Natural killer cell treated with Interleukin-12 subunit alpha and Interleukin-12 subunit beta and Interleukin-15 and Interleukin-18, amount 100 ng/mL, for 72 hours (primary cell): ENCODE measurements around the gene MEF2D. TPM values are rescaled to one million over a fixed set of nuclear protein-coding genes. Genes with fewer than 3 reads are reported as not detected.

ENCODE experiments used
- ATAC-seq, 2 donors: fragments of 150-1000 bp; cut with Tn5 transposase in 1 of 2; sonication (Bioruptor Pico), chemical (Tn5 transposase) in 1 of 2; 2 replicates each; pipeline ENCODE4 v1.10.0; 2021
- DNase-seq: peaks from one replicate; pipeline ENCODE4 v3.0.0; 2022; ENCODE audit warnings: low spot score
- H3K27ac Mint-ChIP-seq, 2 donors: 1 replicate in 1 of 2; 2 replicates in 1 of 2; pipeline ENCODE4 v1.8.0; 2022; ENCODE audit warnings: mixed read lengths in 2 of 2, mild to moderate bottlenecking in 1 of 2, moderate library complexity in 1 of 2
- H3K27me3 Mint-ChIP-seq, 2 donors: 1 replicate in 1 of 2; 2 replicates in 1 of 2; pipeline ENCODE4 v1.8.0; 2022; ENCODE audit warnings: mixed read lengths in 2 of 2
- H3K36me3 Mint-ChIP-seq: one replicate; pipeline ENCODE4 v1.8.0; 2022; ENCODE audit warnings: mixed read lengths
- H3K4me1 Mint-ChIP-seq, 2 donors: 1 replicate in 1 of 2; 2 replicates in 1 of 2; pipeline ENCODE4 v1.8.0; 2022; ENCODE audit warnings: low read depth in 2 of 2, mixed read lengths in 2 of 2, mild to moderate bottlenecking in 1 of 2
- H3K4me3 Mint-ChIP-seq: one replicate; pipeline ENCODE4 v1.8.0; 2022; ENCODE audit warnings: mixed read lengths
- H3K9me3 Mint-ChIP-seq: 2 replicates; pipeline ENCODE4 v1.8.0; 2022; ENCODE audit warnings: mixed read lengths
- total RNA-seq, 2 donors: library from RNA; stranded (reverse); gene quantifications; one replicate each; pipeline ENCODE4 v1.2.3, GENCODE V29; 2022

Gene MEF2D
- total RNA-seq, 2 donors from 2014 or later, result 48.1 to 62.2 TPM

DNA sequence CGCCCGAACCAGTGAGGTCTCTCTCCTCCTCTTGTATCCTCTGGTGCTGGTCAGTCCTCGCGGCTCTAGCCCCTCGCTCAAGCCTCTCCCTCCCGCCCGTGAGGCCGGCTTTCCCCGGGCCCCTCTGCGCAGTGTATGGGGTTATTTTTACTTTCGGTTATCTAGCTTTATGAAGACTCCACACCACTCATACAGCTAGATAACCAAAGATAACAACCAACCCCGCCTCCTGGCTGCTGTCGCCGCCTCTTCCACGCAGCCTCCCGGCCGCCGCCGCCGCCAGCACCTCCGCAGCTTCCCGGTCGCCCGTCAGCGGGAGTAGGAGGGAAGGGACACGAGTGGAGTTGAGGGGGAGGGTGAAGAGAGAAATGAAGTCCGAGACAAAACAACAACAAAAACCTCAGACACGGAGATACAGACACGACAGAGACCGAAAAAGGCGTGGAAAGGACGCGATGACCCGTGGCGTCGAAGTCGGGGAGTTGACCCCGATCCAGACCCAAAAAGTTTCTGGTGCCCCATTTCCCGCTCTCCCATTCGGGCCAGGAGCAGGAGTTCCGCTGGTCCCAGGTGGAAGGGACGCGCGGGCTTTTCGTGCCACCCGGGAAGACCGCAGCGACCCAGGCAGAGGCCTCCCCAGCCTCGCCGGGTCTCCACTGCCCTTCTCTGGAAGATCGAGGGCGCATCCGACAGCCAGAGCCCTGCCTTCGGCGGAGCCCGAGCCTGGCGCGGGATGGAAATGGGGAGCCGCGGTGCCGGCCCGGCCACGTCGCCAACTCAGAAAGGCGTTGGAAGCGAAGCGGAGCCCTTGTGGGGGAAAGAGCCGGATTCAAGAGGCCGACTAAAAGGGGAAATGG, 80.1 kb downstream of the MEF2D start:
- peaks cover 23 to 32% of the 10 kb centered on the region in 2 donors for H3K4me1 Mint-ChIP-seq
- H3K27ac Mint-ChIP-seq, result peak overlapping the region; percentile 78 to 91
- no peaks in the 10 kb centered on the region for H3K36me3 Mint-ChIP-seq
- DNase-seq (peak; percentile 68), ATAC-seq (peak; percentile 75 to 79)
- no peaks in the 10 kb centered on the region for H3K9me3 Mint-ChIP-seq
- H3K27me3 Mint-ChIP-seq, result peaks cover 31 to 56% of the 10 kb centered on the region in 2 donors
- H3K4me3 Mint-ChIP-seq, result peak overlapping the region; percentile 95

DNA sequence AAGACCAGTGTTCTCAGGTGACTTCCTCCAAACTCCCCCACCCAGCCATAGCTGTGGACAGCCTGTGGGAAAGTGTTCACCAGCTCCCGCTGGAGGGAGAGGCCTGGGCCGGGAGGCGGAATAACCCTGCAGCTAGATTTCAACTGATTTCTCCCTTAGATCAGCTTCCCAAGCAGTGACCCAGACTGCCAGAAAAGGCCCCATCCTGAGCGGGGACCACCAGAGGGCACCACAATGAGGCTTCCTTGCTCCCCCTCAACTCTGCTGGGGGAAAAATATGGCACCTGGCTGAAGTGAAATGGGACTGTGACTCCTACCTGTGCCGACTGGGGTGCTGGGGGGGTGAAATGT, 80.7 kb downstream of the MEF2D start:
- Mint-ChIP-seq H3K4me1 (peaks cover 23 to 32% of the 10 kb centered on the region in 2 donors), H3K9me3 (no peaks in the 10 kb centered on the region), H3K27me3 (peaks cover 30 to 60% of the 10 kb centered on the region in 2 donors), H3K36me3 (no peaks in the 10 kb centered on the region), H3K27ac (peak overlapping the region; percentile 78 to 91), H3K4me3 (peak overlapping the region; percentile 95)
- no peak for ATAC-seq
- no peak for DNase-seq

- Mint-ChIP-seq H3K36me3 (no peaks in the 10 kb centered on the region), H3K27me3 (peaks cover 26 to 54% of the 10 kb centered on the region in 2 donors)
- no peak for ATAC-seq
Measured at GRCh38 chr1:156418416-156419070, 82.0 kb downstream of the MEF2D start.

DNA sequence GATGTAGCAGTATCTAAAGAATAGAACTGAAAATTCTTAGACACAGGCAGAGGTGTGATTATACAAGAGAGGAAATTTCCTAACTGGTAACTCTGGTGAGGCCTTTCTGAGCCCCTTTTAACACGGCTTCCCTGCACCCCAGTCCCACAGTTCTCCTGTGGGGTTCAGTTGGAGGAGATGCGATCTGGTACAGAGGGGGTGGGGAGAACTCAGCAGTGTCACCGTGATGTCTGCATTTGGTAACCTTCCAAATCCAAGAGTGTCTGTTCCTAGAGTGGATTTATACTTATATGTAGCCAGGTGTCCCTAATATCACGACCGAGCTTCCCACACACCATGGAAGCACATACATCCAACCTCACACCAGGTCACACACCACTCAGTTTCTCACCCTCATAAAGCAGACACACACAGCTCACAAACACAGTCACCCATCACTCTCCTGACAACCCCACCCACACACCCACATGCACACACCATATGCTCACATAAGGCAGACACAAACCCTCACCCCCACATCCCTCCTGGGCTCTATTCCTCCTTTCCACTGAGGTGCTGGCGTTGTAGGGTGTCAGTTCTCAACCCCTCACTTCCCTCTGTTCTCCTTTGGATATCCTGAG, 83.1 kb downstream of the MEF2D start:
- H3K36me3 Mint-ChIP-seq, result no peaks in the 10 kb centered on the region
- DNase-seq (no peak), ATAC-seq (no peak)
- peaks cover 23 to 32% of the 10 kb centered on the region in 2 donors for H3K4me1 Mint-ChIP-seq
- no peak overlapping the region for H3K4me3 Mint-ChIP-seq
- no peaks in the 10 kb centered on the region for H3K9me3 Mint-ChIP-seq
- no peak overlapping the region for H3K27ac Mint-ChIP-seq
- peaks cover 24 to 44% of the 10 kb centered on the region in 2 donors for H3K27me3 Mint-ChIP-seq

More at GRCh38 chr1:156418416-156419070, 82.0 kb downstream of the MEF2D start:
- Mint-ChIP-seq H3K4me1 (peaks cover 23 to 32% of the 10 kb centered on the region in 2 donors), H3K27ac (no peak overlapping the region), H3K4me3 (no peak overlapping the region), H3K9me3 (no peaks in the 10 kb centered on the region)
- DNase-seq, result no peak

DNA sequence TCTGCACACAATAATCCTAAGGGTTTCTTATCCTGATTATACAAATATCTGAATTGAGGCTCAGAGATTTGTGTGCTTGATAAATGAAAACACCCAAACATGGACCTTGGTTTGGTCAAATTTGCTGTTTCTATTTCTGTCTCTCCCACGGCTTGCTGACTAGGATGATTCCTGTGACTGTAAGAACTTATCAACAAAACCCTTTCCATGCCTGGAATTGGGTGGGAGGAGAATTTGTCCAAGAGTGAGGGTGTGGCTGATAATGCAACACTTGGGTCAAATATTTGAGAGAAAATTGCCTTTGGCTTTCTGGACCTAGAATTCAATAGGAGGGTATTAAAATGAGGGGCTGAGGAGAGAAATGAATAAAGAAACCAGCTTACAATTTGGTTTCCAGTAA, 83.6 kb downstream of the MEF2D start:
- DNase-seq (no peak), ATAC-seq (no peak)
- Mint-ChIP-seq H3K9me3 (no peaks in the 10 kb centered on the region), H3K36me3 (no peaks in the 10 kb centered on the region), H3K27me3 (peaks cover 24 to 41% of the 10 kb centered on the region in 2 donors), H3K27ac (no peak overlapping the region), H3K4me3 (no peak overlapping the region), H3K4me1 (peaks cover 22 to 31% of the 10 kb centered on the region in 2 donors)

DNA sequence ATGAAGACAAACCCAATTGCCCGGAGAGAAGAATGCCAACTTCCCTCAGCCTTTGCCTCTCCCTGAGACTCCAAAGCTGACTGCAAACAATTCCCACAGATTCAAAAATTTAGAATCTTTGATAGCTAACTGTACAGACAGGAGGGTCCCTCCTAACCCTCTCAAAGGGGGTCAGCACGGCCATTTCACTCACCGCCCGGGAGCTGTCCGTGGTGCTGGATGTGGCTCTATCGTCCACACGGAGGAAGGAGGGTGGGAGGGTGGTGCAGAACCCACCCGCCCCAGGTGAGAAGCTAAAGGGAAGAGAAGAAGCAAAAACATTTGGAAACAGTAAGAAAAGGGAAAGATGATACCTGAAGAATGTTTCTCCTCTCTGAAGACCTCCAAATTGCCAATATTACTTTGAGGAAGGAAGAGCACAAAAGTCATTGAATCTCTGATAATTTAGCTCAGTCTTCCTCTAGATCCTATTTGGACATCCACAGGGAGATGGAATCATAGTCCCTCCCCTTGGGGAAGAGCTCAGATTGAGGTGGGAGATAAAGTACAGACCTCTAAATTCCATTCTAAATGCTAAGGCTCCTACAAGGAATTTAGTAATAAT, 86.0 kb downstream of the MEF2D start:
- H3K9me3 Mint-ChIP-seq, result no peaks in the 10 kb centered on the region
- DNase-seq (no peak), ATAC-seq (no peak)
- peaks cover 25 to 29% of the 10 kb centered on the region in 2 donors for H3K27me3 Mint-ChIP-seq
- peaks cover 3 to 13% of the 10 kb centered on the region in 2 donors for H3K4me1 Mint-ChIP-seq
- H3K27ac Mint-ChIP-seq, result no peak overlapping the region
- H3K36me3 Mint-ChIP-seq, result no peaks in the 10 kb centered on the region
- H3K4me3 Mint-ChIP-seq, result no peak overlapping the region

Other genes with a start within 250 kb of the MEF2D start
- 100 to 1,000 TPM in 1 of 2 donors, 10 to 100 TPM in 1; 89.3 to 130 TPM for gene SMG5, start 217.9 kb downstream of the MEF2D start, total RNA-seq
- gene TMEM79, start 216.4 kb downstream of the MEF2D start, total RNA-seq, result 10 to 100 TPM in 1 of 2 donors, 1 to 10 TPM in 1; 6.4 to 12.0 TPM
- 10 to 100 TPM; 17.2 to 19.6 TPM for gene GLMP, start 205.1 kb downstream of the MEF2D start, total RNA-seq
- gene VHLL, start 201.5 kb downstream of the MEF2D start, total RNA-seq, result not detected
- 100 to 1,000 TPM; 299 to 338 TPM for gene CCT3, start 162.5 kb downstream of the MEF2D start, total RNA-seq
- gene TSACC, start 162.2 kb downstream of the MEF2D start, total RNA-seq, result not detected
- gene RHBG, start 131.6 kb downstream of the MEF2D start, total RNA-seq, result not detected
- 1 to 10 TPM; 3.4 to 6.4 TPM for gene IQGAP3, start 71.8 kb upstream of the MEF2D start, total RNA-seq
- 1 to 10 TPM; 1.8 to 2.2 TPM for gene TTC24, start 78.9 kb upstream of the MEF2D start, total RNA-seq
- gene NAXE, start 91.0 kb upstream of the MEF2D start, total RNA-seq, result 10 to 100 TPM; 54.0 to 67.5 TPM
- 100 to 1,000 TPM in 1 of 2 donors, 10 to 100 TPM in 1; 47.9 to 135 TPM for gene GPATCH4, start 100.7 kb upstream of the MEF2D start, total RNA-seq
- gene HAPLN2, start 118.6 kb upstream of the MEF2D start, total RNA-seq, result not detected
- under 1 TPM; 0.36 to 0.67 TPM for gene BCAN, start 141.3 kb upstream of the MEF2D start, total RNA-seq
- gene NES, start 176.6 kb upstream of the MEF2D start, total RNA-seq, result not detected
- gene CRABP2, start 204.8 kb upstream of the MEF2D start, total RNA-seq, result 1 to 10 TPM; 2.4 to 4.6 TPM
- 10 to 100 TPM; 33.0 to 37.4 TPM for gene METTL25B, start 227.7 kb upstream of the MEF2D start, total RNA-seq
- gene ISG20L2, start 228.0 kb upstream of the MEF2D start, total RNA-seq, result 10 to 100 TPM; 67.5 to 97.5 TPM
- 10 to 100 TPM; 52.9 to 71.2 TPM for gene MRPL24, start 240.3 kb upstream of the MEF2D start, total RNA-seq